GM21723 (cell line): ENCODE data around the gene CUL4A.
"Not testable (repeated sequence)": the region's sequence is repeated elsewhere in the genome, so short reads cannot be mapped to it uniquely, and the experiment has no call there.

Source experiments
- ATAC-seq: cut with Tn5 transposase; IDR thresholded peaks from one replicate; pipeline ENCODE4 v1.9.1; 2021; ENCODE audit warnings: mild to moderate bottlenecking, moderate library complexity; ENCODE audit not compliant: unreplicated experiment

Gene CUL4A

DNA sequence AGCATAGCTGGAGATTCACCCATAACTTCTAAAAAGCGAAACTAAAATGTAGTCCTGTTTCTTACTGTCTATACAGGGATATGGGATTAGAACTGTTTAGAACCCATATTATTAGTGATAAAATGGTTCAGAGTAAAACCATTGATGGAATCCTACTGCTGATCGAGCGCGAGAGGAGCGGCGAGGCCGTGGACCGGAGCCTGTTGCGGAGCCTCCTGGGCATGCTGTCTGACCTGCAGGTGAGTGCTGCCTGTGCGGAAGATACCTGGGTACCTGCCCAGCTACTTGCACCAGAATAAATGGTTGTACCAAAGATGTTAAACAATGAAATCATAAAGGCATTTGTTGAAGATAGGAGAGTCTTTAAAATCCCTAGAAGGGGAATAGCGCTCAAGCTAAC lies 23.7 kb downstream of the CUL4A start:
- ATAC-seq: no peak

DNA sequence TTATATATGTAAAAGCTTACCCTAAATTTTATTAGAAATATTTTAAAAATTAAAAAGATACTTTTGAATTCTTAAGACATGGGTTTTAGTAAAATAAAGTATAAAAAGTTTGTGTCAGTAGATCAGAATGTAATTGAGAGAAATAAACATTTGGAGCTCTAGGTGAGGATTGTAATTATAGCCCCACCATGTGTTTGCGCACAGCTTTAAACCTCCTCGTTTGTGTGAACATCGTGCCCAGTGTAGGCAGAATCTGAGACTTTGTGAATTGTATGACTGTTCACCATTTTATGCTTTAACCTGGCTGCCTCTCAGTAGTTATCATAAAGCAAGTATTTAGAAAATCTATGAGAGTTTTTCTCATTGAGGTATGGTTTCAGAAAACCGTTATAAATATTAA lies 29.1 kb downstream of the CUL4A start:
- ATAC-seq: no peak

DNA sequence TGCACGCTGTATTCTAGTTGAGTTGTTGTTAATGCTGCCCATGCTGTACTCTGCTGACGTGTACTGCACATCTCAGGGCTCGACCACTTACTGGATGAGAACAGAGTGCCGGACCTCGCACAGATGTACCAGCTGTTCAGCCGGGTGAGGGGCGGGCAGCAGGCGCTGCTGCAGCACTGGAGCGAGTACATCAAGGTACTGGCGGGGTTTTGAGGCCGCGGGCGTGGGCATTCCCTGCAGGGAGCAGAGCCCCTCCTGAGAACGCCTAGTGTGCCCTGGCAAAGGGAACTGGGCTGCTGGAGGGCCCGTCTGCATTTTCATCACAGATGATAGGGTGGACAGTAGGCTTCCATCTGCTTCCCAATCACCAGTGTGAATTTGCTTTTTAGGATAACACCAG lies 29.9 kb downstream of the CUL4A start:
- no peak for ATAC-seq

DNA sequence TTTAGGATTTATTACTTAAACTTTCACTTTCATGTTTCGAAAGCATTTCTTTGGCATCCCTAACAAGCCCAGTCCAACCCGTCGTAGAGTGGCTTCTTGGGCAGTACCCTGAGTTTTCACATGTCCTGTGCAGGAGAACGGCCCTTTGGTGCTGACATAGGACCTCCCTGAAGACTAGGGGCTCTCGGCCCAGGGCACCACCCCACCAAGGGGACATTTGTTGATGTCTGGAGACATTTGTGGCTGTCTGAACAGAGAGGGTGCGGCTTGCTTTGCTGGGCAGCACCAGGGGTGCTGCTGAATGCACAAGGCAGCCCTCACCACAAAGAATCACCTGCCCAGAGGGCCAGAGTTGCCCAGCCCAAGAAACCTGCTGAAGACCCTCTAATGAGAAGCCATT lies 30.6 kb downstream of the CUL4A start:
- ATAC-seq: no peak

DNA sequence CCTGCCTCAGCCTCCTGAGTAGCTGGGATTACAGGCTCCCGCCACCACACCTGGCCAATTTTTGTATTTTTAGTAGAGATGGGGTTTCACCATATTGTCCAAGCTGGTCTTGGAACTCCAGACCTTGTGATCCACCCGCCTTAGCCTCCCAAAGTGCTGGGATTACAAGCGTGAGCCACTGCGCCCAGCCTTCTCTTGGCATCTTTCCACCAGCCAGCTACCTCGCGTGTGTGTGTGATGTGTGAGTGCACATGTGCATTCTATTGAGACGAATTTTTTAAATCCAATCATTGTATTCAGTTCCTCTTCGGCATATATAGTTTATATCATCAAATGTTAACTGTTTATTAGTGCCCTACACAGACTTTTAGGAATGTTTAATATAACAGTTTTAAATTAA lies 32.2 kb downstream of the CUL4A start:
- ATAC-seq: not testable (repeated sequence)

DNA sequence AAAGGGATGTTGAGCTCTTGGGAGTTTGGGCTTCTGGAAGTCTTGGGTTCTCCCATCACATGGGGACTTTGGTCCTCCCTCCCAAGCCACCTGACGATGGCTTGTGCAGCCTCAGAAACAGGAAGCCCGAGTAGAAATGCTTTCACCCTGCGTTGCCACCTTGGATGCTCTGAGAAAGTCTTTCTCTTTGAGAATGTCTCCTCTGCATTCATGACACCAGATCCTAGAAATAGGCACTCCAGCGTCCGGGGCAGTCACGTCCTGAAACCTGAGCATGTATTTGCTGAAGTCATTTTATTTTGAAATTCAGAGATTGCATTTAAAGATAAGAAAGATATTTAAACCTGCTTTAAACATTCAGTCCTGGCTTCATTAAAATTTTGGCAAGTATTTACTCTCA lies 34.4 kb downstream of the CUL4A start:
- no peak for ATAC-seq

DNA sequence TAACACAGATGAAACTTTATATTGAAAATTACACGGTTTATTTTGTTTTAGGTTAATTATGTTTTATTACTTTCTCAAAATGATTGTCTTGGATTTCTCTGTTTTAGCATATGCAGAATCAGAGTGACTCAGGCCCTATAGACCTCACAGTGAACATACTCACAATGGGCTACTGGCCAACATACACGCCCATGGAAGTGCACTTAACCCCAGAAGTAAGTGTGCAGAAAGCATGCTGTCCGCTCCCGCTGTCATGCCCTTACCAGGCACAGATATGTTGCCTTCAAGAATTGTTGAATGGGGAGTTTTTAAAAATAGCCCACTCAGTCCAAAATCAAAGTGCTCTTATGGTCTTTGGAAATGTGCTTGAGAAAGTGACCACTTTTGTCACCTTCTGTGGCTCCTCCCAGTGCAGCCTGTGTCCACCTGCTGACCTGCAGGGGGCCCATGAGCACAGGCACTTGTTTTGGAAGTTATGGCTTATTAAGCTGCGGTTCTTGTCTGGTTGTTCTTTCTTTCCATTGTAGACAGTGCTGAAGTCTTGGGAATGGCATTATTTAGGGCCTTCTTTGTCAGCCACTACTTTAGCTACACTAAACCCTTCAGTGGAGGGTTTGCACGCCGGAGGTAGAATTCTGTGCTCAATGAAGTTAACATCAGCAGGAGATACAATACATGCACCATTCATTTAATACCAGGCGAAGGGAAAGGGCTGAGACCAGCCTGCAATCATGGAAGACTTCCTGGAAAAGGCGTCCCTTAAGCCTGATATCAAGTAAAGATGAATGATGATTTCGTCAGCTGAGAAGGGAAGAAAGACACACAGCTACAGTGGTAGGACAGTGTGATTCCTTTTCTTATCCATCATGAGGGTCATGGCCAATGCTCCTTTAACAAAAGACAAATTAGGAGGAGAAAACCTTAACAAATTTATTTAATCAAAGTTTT lies 36.7 kb downstream of the CUL4A start:
- no peak for ATAC-seq

DNA sequence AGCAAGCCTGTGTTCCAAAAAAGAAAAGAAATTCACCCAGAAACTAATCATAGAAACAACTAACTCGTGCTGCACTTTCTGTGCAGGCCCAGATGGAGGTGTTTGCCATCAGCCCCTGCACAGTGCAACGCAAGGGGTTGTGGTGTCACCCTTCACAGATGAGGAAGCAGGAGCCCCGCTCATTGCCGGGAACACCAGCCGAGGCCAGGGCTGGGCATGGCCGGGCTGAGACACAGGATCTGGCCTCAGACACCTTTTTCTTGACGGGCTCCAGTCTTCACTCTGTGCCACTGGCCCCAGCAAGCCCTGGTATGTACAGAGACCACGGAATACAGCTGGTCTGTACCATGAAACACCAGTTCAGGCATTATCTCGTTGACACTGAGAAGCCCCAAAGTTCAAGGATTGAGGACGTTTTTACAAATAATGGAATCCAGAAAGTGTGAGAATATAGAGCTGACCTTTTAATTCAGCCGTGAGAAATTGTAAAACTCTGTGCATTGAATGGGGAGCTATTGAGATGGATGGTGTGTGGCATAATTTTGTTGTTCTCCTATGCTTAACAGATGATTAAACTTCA lies 43.2 kb downstream of the CUL4A start:
- ATAC-seq: no peak

DNA sequence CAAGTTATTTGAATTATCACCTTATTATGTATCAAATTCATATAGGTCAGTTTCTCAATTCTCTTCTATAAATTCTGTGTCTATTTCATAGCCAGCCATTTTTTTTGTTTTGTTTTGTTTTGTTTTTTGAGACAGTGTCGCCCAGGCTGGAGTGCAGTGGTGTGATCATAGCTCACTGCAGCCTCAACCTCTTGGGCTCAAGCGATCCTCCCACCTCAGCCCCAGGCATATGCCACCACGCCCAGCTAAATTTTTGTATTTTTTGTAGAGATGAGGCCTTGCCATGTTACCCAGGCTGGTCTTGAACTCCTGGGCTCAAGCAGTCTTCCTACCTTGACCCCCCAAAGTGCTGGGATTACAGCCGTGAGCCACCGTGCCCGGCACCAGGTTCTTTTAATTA lies 48.5 kb downstream of the CUL4A start:
- ATAC-seq: not testable (repeated sequence)

DNA sequence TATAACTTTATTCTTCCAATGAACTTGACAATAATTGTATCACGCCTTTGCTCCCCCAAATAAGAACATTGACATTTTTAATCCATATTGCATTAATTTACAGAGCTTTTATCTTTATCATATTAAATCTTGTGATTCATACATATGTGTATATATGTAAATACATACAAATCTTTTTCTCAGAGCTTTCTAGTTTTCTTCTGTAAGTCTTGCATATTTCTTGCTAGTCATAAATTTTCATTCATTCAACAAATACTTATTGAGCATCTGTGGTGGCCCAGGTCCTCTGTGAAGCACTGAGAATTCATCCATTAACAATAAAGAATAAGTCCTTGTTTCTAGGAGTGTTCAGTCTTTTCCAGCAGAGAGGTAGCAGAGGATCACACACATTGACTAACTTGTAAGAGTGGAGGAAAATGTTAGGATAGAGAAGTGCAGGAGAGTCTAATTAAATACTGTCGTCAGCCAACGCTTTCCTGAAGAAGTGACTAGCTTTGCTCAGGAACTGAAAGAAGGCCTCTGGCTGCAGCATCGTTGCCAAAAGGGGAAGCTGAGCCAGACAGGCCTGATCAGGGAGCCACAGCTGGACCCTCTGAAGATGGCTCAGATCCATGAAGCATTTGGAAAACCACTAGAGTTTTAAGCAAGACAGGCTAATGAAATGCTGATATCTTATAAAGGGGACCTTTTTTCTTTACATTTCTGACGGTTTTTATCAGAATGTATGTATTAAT lies 49.1 kb downstream of the CUL4A start:
- ATAC-seq: no peak

DNA sequence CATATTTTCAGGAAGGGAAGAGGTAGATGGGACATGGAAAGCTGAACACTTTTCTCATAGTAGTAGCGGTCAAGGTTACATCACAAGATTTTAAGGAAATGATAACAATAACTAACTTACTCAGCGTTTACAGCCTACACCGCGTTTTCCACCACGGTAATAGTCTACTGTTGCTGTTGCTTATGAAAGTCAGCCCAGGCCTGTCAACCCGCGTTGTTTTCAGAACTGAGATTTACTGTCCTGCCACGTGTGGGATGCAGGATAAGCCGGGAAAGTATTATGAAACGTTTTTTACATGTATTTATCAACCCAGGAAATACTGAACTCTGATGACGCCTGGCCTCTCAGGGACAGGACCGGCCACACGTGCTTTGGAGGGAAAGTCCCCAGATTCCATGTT lies 51.6 kb downstream of the CUL4A start:
- no peak for ATAC-seq

DNA sequence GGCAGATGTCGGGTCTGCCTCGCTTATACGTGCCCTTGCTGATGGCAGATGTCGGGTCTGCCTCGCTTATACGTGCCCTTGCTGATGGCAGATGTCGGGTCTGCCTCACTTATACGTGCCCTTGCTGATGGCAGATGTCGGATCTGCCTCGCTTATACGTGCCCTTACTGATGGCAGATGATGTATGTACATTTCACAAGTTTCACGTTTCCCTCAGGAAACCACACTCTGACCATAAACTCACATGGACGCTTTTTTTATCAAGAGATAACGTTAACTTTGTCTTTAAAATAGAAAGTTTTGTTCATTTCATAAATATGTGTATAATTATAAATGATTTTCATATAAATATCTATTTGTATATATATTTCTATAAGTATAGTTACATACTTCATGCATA lies 53.6 kb downstream of the CUL4A start:
- ATAC-seq: not testable (repeated sequence)

DNA sequence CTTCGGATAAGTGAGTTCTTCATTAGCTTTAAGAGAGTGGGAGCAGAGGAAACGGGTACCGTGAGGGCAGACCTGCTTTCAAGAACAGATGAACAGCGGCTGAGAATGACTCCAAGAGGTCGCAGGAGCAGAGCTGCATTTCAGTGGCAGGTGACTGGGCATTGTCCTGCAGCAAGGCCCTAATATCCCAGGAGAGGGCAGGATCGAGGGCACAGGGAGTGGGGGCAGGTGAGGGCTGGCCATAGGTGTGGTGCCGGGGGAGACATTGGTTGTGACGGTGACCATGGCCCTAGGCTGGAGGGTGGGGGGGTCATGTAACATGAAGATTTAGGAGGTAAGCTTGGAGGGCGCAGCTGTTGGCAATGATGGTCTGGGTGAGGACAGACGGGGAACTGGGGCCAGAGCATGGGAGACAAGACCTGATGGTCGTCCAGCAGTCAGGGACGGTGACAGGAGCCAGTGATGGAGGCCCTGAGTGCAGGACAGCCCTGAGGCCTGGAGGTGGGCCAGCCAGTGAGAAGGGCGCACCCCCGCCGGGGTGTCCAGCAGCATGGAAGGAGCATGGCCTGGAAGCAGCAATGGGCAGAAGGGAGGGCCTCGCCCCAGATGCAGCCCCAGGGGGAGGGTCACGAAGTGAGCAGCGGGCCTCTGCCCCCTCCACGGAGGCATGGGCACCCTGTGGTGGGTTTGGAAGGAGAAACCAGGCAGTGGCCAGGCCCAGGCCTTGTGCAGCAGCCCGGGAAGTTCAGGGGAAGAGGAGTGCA lies 58.4 kb downstream of the CUL4A start:
- no peak for ATAC-seq

DNA sequence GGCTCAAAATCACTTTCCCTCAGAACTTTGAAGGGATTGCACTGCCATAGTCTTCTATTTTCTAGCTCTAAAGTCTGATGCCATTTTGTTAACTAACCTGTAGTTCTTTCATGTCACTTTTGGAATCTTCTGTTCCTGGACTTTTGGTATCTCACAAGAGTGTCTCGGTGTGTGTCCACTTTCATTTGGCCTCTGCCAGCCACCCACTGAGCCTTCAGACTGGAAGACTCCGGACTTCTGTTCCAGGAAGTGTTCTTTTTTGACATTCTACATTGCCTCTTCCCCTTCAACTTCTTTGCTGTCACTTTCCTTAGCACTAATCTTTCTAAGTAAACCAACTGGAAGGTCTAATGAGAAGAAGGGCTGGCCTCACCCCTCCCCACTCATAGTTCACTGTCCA lies 62.6 kb downstream of the CUL4A start:
- ATAC-seq: no peak

DNA sequence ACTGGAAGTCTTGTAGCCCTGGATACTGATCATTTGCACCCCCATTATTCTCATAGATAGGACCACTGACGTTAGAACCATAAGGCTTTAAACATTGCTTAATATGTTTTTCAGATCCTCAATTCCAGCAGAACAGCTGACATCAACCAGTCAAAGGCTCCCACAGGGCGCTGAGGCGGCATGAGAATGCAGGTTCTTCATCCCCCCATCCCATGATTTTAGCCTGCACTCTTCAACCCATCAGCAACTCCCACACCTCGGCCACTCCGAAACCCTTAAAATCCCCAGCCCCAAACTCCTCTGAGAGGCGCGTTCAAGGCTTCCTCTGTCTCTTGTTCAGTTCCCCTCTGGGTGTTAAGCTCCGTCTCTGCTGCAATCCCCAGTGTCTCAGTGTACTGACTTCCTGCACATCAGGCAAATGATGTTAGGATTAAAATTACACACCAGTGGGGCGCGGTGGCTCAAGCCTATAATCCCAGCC lies 63.3 kb downstream of the CUL4A start:
- ATAC-seq: no peak

DNA sequence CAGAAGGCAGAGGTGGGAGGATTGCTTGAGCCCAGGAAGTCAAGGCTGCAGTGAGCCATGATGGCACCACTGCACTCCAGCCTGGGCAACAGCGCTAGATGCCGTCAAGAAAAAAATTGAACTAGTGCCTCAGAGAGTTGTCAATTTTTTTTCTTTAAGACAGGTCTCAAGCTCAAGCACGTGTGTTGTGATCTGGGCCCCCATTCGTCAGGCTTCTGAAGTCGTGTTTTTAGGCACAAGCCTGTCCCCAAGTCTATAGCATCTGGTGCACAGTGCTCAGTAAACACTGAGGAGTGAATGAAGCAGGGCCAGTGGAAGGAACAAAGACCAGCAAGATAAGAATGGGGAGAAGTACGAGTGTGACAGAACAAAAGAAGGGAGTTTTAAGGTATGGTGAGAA lies 63.9 kb downstream of the CUL4A start:
- ATAC-seq: no peak

DNA sequence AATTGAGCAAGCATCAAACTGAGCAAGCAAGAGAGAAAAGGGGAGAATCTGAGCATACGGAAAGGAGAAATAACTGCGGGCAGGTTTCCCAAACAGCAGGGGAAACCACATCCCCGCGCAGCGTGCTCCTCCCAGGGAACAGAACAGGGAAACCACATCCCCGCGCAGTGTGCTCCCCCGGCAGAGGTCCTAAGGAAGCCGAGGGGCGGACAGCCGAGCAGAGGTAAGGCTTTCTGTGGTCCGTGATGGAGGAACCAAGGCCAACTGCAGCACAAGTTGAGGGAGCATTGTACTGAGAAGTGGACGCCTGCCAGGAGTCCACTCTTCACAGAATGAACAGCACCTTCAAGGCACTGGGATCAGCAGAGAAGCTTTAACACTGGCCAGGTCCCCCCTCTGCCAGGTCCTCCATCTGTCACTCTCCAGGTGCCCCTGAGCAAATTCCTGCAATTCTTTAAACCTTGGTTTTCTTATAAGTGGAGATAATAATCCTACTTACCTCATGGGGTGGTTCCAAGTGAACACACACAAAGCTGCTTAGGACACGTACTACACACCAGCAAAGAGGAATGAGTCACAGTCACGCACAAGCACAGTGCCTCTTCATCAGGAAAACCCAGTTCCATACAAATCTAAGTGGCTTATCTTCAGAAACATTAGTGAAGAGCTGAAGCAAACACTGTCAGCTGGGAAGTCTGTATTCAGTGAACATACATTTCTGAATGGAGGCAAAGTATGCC lies 64.6 kb downstream of the CUL4A start:
- no peak for ATAC-seq

DNA sequence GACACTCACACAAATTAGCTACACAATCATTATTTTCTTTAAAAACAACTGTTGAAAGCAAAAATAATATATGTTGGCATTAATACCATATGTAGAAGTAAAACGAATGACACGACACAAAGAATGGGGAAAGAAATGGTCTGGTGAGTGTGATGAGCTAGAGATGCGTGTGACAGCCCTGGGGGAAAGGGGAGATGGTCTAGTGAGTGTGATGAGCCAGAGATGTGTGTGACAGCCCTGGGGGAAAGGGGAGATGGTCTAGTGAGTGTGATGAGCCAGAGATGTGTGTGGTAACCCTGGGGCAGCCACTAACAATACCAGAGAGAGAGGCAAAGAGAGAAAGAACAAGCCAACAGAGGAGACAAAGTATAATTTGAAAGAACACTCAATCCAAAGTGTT lies 65.3 kb downstream of the CUL4A start:
- ATAC-seq: no peak

DNA sequence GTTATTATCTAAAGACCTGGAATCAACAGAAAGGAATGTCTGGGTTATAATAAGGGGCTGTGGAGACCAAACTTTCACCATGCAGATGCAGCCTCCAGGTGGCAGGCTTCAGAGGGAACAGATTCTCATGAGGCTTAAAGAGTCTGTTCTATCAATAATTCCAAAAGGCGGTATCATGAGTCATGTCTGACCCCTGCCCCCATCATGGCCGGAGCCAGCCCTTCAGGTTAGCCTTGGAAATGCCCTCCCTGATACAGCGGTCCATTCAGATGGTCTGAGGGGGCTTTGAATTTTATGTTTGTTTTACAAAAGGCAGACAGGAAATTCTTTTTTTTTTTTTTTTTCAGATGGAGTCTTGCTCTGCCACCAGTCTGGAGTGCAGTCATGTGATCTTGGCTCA lies 66.0 kb downstream of the CUL4A start:
- ATAC-seq: no peak

DNA sequence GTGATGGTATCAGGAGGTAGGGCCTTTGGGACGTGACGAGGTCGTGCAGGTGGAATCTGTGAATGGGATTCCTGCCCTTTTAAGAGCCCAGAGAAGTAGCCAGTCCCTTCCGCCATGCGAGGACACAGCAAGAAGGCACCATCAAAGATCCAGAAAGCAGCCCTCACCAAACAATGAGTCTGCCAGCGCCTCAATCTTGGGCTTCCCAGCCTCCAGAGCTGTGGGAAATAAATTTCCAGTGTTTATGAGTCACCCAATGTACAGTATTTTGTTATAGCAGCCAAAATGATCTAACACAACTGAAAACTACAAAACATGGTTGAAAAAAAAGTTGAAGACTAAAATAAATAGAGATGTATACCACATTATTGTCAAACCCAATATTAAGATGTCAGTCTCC lies 70.7 kb downstream of the CUL4A start:
- no peak for ATAC-seq
